ENCODE data around the gene KNDC1.

Gene KNDC1

DNA sequence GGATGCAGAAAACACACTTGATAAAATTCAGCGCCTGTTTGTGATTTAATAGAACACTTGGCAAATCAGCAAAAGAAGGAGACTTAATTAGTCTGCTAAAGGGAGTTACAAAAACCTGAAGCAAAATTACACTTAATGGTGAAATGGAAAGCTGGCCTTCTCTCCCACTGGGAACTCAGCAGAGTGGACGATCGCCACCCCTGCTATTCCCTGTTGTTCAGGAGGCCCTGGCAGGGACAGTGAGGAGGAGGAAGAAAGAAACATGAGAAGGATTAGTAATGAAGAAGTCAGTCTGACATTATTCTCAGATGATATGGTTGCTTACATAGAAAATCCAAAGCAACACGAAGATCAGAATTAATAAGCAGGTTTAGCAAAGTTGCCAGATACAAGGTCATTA lies 5.6 kb upstream of the KNDC1 start:
- peaks cover 3% of the 10 kb centered on the region for H3K4me1 ChIP-seq (ENCODE audit: control insufficient read depth, insufficient read depth, low read length)
- ChIA-PET CTCF (no interaction called here), POLR2A (no interaction called here)
- no peak overlapping the region for H3K4me3 ChIP-seq (ENCODE audit: low read depth, low read length)
- no peaks in the 10 kb centered on the region for H3K36me3 ChIP-seq (ENCODE audit: control insufficient read depth in 2 of 2, insufficient read depth in 1 of 2, low read length in 2 of 2)
- no peak overlapping the region for H3K27ac ChIP-seq (ENCODE audit: extremely low read depth, low read depth, low read length)
- no peaks in the 10 kb centered on the region for H3K9me3 ChIP-seq (ENCODE audit: control insufficient read depth, insufficient read depth, low read depth, low read length)
- TF ChIP-seq KLF16 (tag by site-specific recombination; IDR thresholded peaks at IDR 0.05) = no peak
- TF ChIP-seq ZBTB7A (tag by site-specific recombination; IDR thresholded peaks at IDR 0.05; ENCODE audit: low read depth) = no peak
- no peak for TF ChIP-seq ZNF624 (tag by site-specific recombination; IDR thresholded peaks at IDR 0.05)
- TF ChIP-seq ZIC2 (tag by site-specific recombination; IDR thresholded peaks at IDR 0.05) = 0 out of 2 replicates have a peak, but pooled peaks have one; percentile 16
- TF ChIP-seq ZNF843 (tag by site-specific recombination; IDR thresholded peaks at IDR 0.05) = no peak
- TF ChIP-seq ZNF398 (tag by site-specific recombination; IDR thresholded peaks at IDR 0.05) = no peak
- TF ChIP-seq HOXC10 (CRISPR knock-in tag; IDR thresholded peaks at IDR 0.05) = no peak

- TF ChIP-seq ZNF121 (tag by site-specific recombination; IDR thresholded peaks at IDR 0.05) (no peak), ZNF610 (tag by site-specific recombination; IDR thresholded peaks at IDR 0.05; ENCODE audit: borderline replicate concordance) (no peak), BCL6B (tag by site-specific recombination; IDR thresholded peaks at IDR 0.05) (no peak), ZNF350 (tag by site-specific recombination; IDR thresholded peaks at IDR 0.05) (no peak), ZBTB20 (tag by site-specific recombination; IDR thresholded peaks at IDR 0.05) (no peak), ZNF677 (tag by site-specific recombination; IDR thresholded peaks at IDR 0.05) (no peak), GLIS1 (tag by site-specific recombination; IDR thresholded peaks at IDR 0.05) (no peak), ZNF548 (tag by site-specific recombination; IDR thresholded peaks at IDR 0.05) (no peak), ZNF174 (tag by site-specific recombination; IDR thresholded peaks at IDR 0.05) (no peak), ZNF837 (tag by site-specific recombination; IDR thresholded peaks at IDR 0.05) (no peak), ZNF645 (tag by site-specific recombination; IDR thresholded peaks at IDR 0.05) (no peak)
- TF ChIP-seq, protein P1, sequence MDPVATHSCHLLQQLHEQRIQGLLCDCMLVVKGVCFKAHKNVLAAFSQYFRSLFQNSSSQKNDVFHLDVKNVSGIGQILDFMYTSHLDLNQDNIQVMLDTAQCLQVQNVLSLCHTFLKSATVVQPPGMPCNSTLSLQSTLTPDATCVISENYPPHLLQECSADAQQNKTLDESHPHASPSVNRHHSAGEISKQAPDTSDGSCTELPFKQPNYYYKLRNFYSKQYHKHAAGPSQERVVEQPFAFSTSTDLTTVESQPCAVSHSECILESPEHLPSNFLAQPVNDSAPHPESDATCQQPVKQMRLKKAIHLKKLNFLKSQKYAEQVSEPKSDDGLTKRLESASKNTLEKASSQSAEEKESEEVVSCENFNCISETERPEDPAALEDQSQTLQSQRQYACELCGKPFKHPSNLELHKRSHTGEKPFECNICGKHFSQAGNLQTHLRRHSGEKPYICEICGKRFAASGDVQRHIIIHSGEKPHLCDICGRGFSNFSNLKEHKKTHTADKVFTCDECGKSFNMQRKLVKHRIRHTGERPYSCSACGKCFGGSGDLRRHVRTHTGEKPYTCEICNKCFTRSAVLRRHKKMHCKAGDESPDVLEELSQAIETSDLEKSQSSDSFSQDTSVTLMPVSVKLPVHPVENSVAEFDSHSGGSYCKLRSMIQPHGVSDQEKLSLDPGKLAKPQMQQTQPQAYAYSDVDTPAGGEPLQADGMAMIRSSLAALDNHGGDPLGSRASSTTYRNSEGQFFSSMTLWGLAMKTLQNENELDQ (tag by site-specific recombination; IDR thresholded peaks at IDR 0.05; ENCODE audit: low read depth) = no peak
- TF ChIP-seq, protein P2, sequence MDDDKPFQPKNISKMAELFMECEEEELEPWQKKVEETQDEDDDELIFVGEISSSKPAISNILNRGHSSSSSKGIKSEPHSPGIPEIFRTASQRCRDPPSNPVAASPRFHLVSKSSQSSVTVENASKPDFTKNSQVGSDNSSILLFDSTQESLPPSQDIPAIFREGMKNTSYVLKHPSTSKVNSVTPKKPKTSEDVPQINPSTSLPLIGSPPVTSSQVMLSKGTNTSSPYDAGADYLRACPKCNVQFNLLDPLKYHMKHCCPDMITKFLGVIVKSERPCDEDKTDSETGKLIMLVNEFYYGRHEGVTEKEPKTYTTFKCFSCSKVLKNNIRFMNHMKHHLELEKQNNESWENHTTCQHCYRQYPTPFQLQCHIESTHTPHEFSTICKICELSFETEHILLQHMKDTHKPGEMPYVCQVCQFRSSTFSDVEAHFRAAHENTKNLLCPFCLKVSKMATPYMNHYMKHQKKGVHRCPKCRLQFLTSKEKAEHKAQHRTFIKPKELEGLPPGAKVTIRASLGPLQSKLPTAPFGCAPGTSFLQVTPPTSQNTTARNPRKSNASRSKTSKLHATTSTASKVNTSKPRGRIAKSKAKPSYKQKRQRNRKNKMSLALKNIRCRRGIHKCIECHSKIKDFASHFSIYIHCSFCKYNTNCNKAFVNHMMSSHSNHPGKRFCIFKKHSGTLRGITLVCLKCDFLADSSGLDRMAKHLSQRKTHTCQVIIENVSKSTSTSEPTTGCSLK (tag by site-specific recombination; IDR thresholded peaks at IDR 0.05) = no peak
- no peaks in the 10 kb centered on the region for H3K36me3 ChIP-seq (ENCODE audit: control insufficient read depth in 2 of 2, insufficient read depth in 1 of 2, low read length in 2 of 2)
- H3K4me1 ChIP-seq (ENCODE audit: control insufficient read depth, insufficient read depth, low read length) = peaks cover 5% of the 10 kb centered on the region
- no peak overlapping the region for H3K27ac ChIP-seq (ENCODE audit: extremely low read depth, low read depth, low read length)
- ChIA-PET CTCF (interaction anchor here (0.6 kb wide), 1 partner anchor 12 kb away, joined by 5 read pairs; no protein-coding TSS in a partner anchor), POLR2A (no interaction called here)
- no peak overlapping the region for H3K4me3 ChIP-seq (ENCODE audit: low read depth, low read length)
- no peaks in the 10 kb centered on the region for H3K9me3 ChIP-seq (ENCODE audit: control insufficient read depth, insufficient read depth, low read depth, low read length)
These were observed 4.8 kb upstream of the KNDC1 start for GRCh38 chr10:133154996-133155778.
